GM12891 (cell line): ENCODE measurements around the gene GLIS1. TPM values are rescaled to one million over a fixed set of nuclear protein-coding genes. Genes with fewer than 3 reads are reported as not detected.

Source experiments
- DNase-seq: peaks from one replicate; pipeline ENCODE4 v3.0.0; 2011; ENCODE audit warnings: low spot score; ENCODE audit not compliant: insufficient read length
- FAIRE-seq: peaks from 2 replicates; lab custom pipeline; 2011; peaks lifted over from hg19 to GRCh38; lab: Jason Lieb, UNC
- PAX5 ChIP-seq: IDR thresholded peaks from 2 replicates; pipeline ENCODE4 v1.6.1; 2011; ENCODE audit warnings: low read length, moderate library complexity, mild to moderate bottlenecking; ENCODE audit not compliant: insufficient read depth, severe bottlenecking
- POLR2A ChIP-seq: IDR thresholded peaks from 2 replicates; pipeline ENCODE4 v1.6.1; 2011; ENCODE audit warnings: low read depth, low read length, control low read depth
- POLR2AphosphoS5 ChIP-seq: IDR thresholded peaks from 2 replicates; pipeline ENCODE4 v1.6.1; 2011; ENCODE audit warnings: low read depth, low read length, control low read depth
- POU2F2 ChIP-seq: IDR thresholded peaks from 2 replicates; pipeline ENCODE4 v1.6.1; 2011; ENCODE audit warnings: low read depth, mild to moderate bottlenecking, control low read depth, low read length, moderate library complexity
- SPI1 ChIP-seq: IDR thresholded peaks from 2 replicates; pipeline ENCODE4 v1.6.1; 2011; ENCODE audit warnings: low read depth, low read length, control low read depth
- TAF1 ChIP-seq: IDR thresholded peaks from 2 replicates; pipeline ENCODE4 v1.6.1; 2011; ENCODE audit warnings: low read depth, low read length, control low read depth
- polyA plus RNA-seq: library from polyadenylated mRNA; unstranded; fragments of >200 nt; gene quantifications from one replicate; pipeline ENCODE4 v1.2.1, GENCODE V29; 2012; ENCODE audit warnings: low read depth, missing spikeins, inconsistent platforms; ENCODE audit not compliant: missing spikeins

Gene GLIS1
- not detected for polyA plus RNA-seq

DNA sequence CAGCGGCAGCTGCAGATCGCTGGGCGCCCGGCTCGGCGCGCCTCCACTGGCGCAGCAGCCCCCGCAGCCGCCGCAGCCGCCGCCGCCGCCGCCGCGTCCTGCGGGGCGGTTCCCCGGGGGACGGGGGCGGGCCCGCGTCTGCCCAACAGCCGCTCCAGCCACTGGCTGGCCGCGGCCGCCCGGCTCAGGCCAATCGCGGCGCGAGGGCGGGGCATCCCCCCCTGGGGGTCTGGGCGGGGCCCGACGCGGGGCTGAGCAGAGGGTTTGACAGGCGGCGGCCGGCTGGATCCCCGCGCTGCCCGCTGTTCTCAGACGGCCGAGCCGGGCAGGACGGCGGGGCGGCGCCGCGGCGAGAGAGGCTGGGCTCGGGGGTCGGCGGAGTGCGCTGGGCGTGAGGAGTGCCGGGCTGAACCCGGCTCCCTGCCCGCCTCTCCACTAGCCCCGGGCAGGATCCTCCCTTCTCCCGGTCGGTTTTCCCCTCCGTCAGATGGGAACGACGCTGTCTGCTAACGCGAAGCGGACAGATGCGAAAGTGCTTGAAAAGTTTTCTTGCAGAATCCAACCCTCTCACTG lies at the start of gene GLIS1:
TSS of gene GLIS1 (minus strand) at position 56 of the 573 bp plus-strand sequence. CDS start 1,100 bp downstream, outside the sequence.
- FAIRE-seq (peak; percentile 89), DNase-seq (peak; percentile 99)
- TF ChIP-seq POLR2AphosphoS5: no peak

DNA sequence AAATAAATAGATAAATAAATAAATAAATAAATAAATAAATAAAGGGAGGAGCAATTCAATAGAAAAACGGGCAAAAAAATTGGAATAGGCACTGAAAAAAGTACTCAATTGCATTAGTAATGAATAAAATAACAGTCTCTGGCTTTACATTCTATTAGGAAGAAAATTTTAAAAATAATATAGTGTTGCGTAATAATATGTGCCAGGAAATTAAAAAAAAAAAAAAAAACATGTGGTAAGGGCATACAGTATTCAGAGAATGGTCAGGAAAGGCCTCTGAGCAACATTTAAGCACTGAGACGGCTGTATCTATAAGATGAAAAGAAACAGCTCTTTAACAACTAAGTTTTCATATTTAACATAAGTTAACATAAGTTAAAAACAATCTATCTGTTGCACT lies 48.7 kb upstream of the GLIS1 start:
- FAIRE-seq (no peak), DNase-seq (no peak)
- no peak for TF ChIP-seq TAF1
- TF ChIP-seq PAX5: no peak
- no peak for TF ChIP-seq POLR2A
- TF ChIP-seq POU2F2: no peak
- TF ChIP-seq SPI1: no peak
- no peak for TF ChIP-seq POLR2AphosphoS5

DNA sequence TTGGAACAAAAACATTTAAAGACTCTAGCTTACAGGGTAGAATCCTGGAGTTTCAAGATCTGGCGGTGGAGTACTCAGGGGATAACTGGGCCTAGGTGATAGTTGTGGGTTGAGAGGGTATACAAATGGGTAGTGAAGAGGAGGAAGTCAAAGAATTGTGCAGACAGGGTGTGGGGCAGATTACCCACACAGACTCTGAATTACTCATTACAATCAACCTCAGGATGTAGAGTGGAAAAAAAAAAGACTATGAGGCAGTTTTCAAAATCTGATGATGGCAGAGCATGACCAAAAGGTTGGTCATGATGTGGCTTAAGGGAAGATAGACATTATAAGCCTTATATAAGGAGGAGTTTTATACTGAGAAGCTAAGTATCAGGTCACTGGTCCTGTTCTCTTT lies 44.1 kb upstream of the GLIS1 start:
- TF ChIP-seq SPI1: peak; percentile 35; the same call in 1 of the 2 replicates
- TF ChIP-seq TAF1: no peak
- peak; percentile 31 for FAIRE-seq
- no peak for DNase-seq

DNA sequence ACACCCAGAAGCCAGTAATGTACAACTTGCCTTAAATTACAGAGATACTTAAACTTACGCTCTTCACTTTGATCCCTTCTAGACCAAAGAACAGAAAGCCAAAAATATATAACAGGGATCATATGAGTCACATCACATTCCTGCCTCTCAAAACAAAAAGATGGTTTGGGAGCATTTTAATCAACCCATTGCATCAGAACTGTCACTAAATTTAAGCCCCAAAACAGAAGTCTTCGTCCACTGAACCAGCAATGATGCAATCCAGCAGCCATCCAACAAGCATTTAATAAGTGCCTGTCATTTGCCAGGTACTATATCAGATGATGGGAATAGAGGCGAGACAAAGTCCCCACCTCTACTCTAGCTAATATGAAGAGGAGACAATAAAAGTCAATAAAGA lies 42.7 kb upstream of the GLIS1 start:
- DNase-seq (no peak), FAIRE-seq (no peak)
- TF ChIP-seq PAX5: no peak

DNA sequence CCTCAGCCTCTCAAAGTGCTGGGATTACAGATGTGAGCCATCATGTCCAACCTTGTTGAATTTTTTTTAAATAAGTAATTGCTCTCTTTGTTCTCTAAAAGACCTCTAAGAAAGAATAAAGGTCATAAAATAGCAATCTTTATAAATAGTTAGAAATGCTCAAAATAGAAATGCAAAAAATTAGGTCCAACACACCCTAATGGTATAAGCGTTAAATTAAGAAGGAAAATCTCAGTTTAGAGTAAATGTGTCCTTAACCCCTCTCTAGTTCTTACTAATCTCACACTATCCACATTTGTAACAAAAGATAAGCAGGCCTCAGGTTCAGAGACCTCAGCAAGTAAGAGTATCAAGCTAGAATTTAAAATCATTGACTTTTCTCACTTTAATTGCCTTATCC lies 38.3 kb upstream of the GLIS1 start:
- no peak for FAIRE-seq
- no peak for TF ChIP-seq POLR2AphosphoS5
- TF ChIP-seq POU2F2: no peak
- TF ChIP-seq TAF1: no peak
- TF ChIP-seq POLR2A: no peak
- no peak for TF ChIP-seq SPI1
- no peak for TF ChIP-seq PAX5

DNA sequence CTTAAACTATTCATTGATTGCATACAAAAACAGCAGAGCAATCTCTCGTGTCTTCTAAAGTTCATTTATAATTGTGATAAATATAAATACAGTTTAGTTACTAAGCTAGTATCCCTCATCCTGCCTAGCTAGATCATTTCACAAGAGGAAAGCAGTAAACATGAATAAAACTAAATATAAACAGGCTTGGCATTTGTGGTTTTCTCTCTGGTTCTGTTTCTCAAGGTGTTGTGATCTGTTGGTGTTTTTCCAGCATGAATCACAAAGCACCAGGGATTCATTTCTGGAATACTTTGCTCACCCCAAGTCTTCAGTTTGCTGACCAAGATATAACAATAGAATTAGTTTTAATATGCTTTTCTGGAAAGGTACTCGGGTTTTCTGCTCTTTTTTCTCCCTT lies 32.7 kb upstream of the GLIS1 start:
- TF ChIP-seq POLR2AphosphoS5 (no peak), POU2F2 (no peak), TAF1 (no peak), POLR2A (no peak), PAX5 (no peak), SPI1 (no peak)
- FAIRE-seq (no peak), DNase-seq (no peak)

More for the DNA sequence above, 38.3 kb upstream of the GLIS1 start:
- no peak for DNase-seq

DNA sequence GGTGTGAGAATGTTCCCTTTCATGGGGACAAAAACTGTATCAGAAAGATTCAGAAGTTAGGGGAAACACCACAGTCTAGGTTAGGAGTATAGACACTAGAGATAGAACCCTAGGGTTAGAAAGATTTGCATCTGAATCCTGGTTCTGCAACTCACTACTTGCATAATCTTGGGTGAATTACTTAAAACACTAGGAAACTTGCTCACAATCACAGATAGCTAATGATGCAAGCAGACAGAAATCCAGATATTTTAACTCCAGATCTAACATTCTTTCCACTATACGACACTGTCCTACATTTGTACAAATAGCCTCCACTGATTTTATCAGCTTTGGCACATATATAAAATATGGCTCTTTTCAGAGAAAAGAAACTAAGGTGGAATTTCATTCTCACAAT lies 30.8 kb upstream of the GLIS1 start:
- FAIRE-seq (no peak), DNase-seq (no peak)
- no peak for TF ChIP-seq PAX5
- TF ChIP-seq SPI1: no peak
- TF ChIP-seq POU2F2: no peak
- no peak for TF ChIP-seq POLR2AphosphoS5
- TF ChIP-seq POLR2A: no peak
- no peak for TF ChIP-seq TAF1

DNA sequence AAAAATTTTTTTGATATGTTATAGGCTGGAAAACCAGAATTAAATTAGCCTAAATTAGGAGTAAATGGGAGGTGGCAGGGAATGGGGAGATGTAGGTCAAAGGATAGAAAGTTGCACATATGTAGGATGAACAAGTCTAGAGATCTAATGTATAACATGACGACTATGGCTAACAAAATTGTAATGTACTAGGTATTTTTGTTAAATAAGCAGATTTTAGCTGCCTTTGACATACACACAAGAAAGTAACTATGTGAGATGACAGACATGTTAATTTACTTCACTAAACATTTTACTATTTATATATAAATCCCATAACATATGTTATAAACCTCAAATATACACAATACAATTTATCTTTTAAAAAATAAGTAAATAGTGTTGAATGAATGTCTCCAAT lies 30.2 kb upstream of the GLIS1 start:
- no peak for FAIRE-seq
- DNase-seq: no peak
- TF ChIP-seq POLR2AphosphoS5 (no peak), PAX5 (no peak), TAF1 (no peak), POU2F2 (no peak), POLR2A (no peak), SPI1 (no peak)

DNA sequence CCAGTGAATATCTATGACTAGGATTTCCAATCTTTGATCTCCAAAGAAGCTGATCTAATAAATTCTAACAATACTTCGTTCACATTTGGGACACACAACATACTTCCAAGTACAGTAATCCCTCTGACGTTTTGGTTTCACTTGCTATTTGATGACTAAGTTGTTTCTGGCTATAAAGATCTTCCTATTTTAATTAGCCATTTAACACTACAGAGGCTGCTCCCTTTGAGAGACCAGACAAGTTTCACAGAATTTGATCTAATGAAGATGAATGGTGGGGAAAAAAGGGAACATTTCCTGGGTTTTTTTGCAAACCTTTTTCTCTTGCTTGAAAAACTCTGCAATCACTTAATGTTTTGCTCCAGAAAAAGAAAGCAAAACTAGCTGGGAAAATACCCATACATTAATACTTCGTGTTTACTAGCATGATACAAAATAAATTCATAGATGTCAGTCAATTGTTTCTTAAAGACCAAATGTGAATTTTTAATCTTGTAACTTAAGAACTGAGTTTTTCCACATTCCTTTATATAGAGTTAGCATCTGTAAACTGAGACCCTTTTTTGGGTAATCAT lies 28.0 kb upstream of the GLIS1 start:
- TF ChIP-seq POU2F2 (no peak), PAX5 (no peak)
- no peak for DNase-seq
- no peak for FAIRE-seq

DNA sequence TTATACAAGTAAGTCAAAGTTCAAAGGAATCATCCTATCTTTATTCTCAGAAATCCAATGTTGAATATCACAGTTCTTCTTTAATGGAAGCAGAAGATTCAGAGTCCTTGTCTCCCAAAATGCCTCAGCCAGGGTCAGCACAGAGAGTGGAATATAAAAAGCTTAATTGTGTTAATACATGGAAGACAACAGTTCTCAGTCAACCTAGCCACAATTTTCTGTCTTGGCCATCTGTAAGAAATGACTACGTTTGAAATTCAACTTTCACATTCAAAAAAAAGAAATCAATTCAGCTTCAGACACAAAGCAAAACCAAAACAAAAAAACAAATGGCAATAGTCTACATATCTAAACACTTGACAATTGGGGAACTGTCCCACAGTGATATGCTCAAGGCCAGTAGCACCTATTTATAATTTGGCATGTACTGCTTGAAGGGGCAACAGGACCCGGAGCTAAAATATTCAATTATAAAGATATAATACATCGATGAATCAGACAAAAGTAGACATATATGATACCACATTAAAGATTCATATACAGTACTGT lies 27.3 kb upstream of the GLIS1 start:
- FAIRE-seq (no peak), DNase-seq (no peak)
- TF ChIP-seq TAF1 (no peak), POLR2A (no peak), PAX5 (no peak), POU2F2 (no peak), POLR2AphosphoS5 (no peak), SPI1 (peak; percentile 42)

DNA sequence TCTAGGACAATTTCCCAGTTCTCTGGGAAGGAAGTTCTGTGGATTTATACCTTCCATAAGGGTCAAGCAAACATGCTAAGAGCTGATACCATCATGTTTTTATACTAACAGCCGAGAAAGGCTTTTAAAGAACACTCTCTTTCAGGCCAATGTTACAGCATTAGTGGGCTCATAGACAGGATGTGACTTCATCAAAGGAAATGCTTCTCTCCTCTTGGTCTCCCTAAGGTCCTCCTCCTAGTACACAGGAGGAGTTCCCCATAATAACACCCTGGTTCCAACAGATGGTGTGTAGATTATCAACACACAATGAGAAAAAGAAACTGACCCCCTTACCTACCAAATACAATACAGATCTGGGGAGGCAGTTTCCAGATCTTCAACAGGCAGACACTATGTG lies 26.7 kb upstream of the GLIS1 start:
- DNase-seq (no peak), FAIRE-seq (peak; percentile 68)
- peak; percentile 20; the same call in 1 of the 2 replicates for TF ChIP-seq TAF1
- TF ChIP-seq POU2F2: no peak
- TF ChIP-seq PAX5: no peak
- TF ChIP-seq POLR2AphosphoS5: no peak
